GM19468 (cell line): ENCODE results near the gene PTPRT.

ENCODE experiments used
- ATAC-seq: cut with Tn5 transposase; IDR thresholded peaks from one replicate; pipeline ENCODE4 v1.9.1; 2021; ENCODE audit warnings: mild to moderate bottlenecking, moderate library complexity, moderate number of reproducible peaks; ENCODE audit not compliant: unreplicated experiment; ENCODE audit errors: extremely low read depth

The PTPRT gene

DNA sequence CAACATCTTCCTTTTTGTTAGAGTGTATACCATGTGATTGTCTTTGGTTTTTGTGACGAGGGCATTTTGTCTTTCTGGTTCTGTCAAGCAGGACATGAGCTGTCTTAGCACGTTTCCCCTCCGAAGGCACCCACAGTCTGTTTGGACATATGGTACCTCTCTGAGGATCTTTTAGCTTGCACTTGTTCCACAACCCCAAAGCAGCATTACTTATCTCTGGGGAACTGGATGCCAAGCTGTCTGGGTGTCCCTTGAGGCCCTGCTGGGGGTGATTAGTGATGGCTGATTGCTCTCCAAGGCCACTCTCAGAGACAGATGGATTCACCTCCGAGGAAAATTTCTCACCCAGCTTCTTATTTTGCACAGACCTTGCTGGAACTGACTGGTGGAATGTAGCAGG is 1126.6 kb downstream of the PTPRT start:
- ATAC-seq = no peak

DNA sequence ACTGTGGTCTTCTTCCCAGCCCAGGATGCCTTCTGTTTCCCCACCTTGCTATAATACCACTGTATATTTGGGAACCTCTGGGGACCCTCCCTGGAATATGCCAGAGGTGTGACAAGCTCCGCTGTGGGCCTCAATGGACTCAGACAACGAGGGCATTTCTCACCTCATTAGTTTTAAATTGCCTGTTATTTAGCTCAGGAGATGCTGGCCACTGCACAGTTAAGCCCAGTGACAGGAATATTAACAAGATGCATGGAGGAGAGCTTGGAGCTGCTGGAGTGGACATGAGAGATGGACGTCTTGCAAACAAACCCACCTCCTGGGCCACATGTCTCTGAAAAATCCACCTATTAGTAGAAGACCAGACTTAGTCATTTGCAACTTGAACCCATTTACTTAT is 1136.4 kb downstream of the PTPRT start:
- no peak for ATAC-seq

DNA sequence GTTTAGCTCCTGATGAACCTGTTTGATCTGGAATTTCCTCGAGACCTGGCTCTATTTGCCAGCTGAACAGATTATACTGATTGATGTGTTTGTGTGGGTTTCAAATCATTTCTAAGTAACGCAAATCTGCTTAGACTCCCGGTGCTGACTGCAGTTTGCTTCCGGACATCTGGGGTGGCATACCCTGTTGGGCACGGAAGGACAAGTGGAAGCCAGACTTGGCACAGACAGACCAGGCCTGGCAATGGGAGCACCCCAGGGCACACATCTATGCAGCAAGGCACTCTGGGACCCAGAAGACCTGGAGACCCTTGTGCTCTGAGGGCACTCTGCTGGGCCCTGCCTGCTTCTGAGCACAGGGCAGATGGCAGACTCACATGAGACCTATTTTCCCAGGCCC is 1137.8 kb downstream of the PTPRT start:
- ATAC-seq = no peak

- no peak for ATAC-seq
Observed at GRCh38 chr20:42046371-42047085, 1143.2 kb downstream of the PTPRT start.

DNA sequence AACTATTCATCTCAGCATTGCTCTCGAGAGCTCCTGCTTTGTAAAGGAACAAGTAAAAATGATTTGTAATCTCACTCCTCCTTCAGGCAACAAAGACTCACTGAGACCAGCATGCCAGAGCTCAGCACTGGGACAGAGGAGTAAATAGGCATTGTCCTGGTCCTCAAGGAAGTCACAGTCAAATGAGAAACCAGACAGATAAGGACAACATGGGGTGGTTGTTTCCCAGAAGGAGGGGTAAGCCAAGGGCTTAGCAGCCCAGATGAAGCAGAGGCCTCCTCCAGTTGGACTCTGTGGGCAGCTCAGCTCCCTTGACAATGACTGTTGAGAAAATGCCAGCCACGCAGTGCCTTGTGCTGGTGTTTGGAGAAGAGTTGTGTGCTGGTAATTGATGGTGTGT is 1145.8 kb downstream of the PTPRT start:
- ATAC-seq = no peak

DNA sequence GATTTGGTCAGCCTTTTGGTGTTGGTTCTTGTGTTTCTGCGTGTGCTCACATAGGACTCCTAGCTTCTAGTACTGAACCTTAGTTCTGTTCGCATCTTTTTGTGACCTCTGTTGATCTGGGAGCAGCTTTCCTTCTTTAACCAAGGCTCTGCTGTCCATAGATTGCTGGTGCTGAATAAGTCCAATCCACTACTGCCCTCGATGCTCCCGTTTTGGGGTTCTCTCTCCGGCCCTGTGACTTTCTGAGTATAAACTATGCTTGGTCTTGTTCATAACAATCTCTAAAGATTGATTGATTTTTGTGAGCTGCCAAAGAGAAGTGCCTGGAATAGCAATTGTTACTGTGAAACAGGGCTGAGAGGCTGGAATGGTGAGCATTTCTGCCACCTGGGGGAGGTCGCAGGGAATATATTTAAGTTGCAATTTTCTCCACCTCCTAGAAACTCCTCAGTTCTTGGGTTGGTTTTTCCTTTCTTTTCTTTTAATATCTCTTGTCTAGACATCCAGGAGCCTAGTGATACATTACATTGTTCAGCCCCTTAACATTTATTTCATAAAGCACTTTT is 1148.6 kb downstream of the PTPRT start:
- ATAC-seq = no peak

DNA sequence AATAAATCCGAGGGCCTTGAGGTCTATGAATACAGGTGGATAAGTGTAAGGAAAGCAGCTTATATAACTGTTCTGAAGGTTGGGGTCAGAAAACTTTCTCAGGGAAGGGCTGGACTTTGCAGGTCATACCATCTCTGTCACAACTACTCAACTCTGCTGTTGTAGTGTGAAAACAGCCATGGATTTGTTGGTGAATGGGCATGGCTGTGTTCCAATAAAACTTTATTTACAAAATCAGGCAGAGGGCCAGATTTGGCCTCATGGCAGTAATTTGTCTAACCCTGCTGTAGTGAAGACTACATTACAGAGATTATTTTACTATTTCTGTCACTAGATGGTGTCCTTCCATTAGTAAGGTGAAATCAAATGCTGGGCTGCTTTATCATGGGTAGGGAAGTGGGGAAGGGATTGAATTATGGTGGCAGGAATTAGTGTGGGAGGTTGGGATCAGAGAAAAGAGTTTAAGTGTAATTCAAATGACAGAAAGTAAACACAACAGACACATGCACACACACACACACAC is 1161.9 kb downstream of the PTPRT start:
- ATAC-seq = no peak

DNA sequence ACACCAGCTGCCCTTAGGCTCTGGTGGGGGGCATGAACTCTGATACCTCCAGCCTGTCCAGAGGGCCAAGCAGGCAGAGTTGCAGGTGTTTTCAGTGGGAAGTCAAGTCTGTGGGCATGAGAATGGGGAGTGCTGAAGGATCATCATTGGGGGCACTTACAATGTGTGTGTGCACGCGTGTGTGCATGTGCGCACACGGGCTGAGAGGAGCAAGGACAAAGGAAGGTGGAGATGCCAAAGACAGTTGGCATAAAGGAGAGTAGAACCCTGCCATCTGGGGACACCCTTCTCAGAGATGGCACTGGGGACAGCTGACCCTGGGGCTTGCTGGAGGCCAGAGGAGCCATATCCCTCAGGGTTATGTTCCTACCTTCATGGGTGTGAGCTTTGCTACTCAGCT is 1163.1 kb downstream of the PTPRT start:
- no peak for ATAC-seq

- no peak for ATAC-seq
Observed at GRCh38 chr20:42024653-42025052, 1165.1 kb downstream of the PTPRT start.
